Measurements from ENCODE around the gene ADISSP.
A peak's percentile ranks its signal among the peaks of the same experiment; 100 is the strongest.

Gene ADISSP

DNA sequence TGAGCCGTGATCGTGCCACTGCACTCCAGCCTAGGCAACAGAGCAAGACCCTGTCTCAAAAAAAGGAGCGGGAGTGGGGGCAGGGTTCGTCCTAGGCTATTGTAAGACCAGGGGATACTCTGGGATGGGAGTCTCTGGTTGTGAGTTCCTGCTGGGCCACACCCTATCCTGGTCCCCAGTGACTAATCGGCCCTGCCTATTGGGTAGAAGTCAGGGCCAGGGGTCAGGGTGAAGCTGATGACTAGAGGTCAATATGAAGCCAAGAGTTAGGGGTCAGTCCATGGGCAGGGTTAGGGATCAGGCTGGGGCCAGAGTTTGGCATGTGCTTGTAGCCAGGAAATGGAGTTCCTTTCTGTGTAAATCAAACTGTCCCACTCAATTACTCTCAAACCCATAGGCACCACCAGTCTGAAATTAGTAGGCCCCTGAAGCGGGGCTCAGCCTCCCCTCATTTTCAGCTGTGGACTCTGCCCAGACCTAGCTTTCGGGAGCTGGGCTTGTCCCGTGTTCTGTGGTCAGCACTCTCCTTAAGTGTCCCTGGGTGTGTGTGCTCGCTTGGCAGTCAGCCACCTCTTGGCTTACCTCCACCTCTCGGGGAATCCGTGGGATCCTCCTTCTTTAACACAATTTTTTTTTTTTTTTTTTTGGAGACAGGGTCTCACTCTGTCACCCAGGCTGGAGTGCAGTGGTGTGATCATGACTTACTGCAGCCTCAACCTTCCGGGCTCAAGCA lies 33.3 kb downstream of the ADISSP start:
- DNase-seq = no peak

DNA sequence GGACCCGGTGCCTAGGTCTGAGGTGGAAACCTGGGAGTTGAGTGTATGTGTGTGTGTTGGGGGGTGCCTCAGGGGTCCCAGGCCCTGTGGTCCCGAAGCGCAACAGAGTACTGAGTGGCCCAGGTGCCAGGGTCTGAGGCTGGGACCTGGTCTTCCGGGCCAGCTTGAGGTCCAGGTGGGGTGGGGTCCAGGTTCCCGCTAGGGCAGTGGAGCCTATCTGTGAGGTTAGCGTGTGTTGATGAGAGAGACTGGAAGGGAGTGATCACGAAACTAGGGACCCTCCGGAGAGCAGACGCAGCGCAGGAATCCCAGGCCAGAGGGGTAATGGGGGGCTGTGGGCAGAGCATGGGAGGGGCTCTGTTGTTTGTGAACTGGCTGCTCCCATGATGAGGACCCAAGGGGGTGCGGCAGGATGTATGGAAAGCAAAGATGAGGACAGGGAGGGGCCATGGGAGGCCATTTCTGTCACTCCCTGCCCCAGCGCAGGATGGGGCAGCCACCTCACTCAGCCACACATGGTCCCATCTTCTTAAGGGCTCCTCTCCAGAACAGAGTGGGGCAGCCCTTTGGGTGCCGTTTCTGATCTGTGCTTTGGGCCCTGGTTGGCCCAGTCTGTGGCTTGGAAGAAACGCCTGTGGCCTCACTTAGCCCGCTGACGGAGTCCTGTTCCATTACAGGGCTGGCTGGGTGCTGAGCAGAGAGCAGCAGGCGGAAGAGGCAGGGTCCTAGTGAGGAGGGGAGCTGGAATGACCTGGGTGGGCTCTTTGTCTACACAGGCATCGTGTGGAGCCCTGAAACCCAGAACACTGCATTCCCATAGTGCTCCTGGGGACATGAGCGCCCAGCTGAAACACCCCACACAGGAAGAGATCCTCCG lies 34.2 kb downstream of the ADISSP start:
- DNase-seq = no peak

DNA sequence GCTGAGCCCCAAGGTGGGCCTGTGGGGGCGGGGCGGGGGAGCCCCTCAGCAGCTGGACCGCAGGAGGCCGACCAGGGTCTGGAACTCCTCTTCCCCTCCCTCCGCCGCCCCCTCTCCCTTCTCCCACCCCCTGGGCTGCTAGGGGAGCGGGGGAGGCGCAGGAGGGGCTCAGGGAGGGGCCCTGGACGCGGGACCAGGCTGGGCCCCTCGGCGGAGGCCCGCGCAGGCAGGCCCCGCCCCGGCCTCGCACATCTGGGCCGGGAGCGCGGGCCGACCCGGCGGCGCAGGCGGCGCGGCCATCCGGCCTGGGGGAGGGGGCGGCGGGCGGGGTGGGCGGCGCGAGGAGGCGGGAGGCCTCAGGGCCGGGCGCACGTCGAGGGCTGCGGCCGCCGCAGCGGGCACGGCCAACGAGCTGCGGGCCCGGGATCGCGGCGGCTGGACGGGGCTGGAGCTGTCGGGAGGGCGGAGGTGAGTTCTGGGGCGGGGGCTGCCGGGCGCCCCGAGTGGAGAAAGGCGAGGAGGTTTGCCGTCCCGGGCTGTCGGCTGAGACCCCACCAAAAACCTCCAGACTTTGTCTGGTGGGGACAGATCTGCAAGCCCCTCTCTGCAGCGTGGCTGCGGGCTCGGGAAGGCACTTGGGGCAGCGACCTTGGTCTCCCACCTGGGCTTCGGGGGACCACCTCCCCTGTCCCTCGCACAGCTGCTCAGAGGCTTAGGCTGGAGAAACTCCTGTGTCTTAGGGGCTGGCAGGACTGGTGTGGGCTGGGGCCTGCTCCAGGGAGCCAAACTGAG lies 35.0 kb downstream of the ADISSP start, which contains the start of gene HSPA12B:
HSPA12B (plus strand) TSS at position 359 of the 792 bp plus-strand sequence. CDS start 5,990 bp downstream, outside the sequence.
- no peak for DNase-seq

DNA sequence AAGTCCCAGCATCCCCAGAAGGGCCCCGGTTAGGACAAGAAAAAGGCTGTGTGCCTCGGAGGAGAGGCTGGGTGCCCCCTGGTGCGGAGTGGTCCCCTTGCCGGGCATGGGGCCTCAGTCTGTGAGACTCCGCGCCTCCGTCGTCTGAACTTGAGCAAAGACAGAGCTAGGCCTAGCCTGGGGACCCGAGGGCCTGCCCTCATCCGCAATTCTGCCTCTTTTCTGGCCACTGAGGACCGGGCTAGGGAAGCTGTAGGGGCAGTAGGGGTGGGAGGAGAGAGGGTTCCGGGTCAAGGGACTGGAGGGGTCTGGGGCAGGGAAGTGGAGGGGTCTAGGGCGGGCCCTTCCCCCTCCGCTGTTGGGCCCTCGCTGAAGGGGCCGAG lies 35.6 kb downstream of the ADISSP start:
- DNase-seq = no peak

DNA sequence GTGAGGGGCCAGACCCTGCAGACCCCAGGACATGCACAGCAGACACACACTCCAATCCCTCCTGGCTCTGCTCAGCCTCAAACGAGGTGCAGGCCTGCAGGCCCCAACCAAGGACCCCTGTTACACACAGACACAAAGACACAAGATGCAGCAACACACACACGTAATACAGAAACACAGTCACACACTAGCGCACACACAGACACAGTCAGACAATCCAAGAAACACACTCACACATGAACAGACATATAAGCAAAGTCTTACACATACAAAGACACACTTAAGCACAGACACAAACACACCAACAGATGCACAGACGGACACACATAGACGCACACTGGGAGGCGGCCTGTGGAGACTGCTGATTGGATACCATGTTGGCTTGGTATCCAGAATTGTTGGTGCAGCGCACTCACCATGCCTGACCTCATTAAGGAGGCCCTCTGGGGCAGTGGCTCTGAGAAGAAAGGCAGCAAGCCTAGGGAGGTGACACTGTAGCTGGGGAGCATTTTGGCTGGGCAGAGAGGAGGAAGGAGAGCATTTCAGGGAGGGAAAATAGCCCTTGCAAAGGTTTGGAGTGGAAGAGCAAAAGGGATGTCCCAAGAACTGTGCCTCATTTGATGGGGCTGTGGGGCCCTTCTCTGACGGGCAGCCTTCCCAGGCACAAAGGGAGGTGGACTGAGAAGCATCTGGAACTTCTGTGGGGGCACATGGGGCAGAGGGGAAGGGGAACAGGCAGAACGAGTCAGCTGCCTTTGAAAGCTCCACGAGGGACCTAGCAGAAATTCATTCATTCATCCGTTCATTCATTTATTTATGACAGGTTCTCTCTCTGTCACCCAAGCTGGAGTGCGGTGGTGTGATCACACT lies 36.5 kb downstream of the ADISSP start:
- DNase-seq = no peak

DNA sequence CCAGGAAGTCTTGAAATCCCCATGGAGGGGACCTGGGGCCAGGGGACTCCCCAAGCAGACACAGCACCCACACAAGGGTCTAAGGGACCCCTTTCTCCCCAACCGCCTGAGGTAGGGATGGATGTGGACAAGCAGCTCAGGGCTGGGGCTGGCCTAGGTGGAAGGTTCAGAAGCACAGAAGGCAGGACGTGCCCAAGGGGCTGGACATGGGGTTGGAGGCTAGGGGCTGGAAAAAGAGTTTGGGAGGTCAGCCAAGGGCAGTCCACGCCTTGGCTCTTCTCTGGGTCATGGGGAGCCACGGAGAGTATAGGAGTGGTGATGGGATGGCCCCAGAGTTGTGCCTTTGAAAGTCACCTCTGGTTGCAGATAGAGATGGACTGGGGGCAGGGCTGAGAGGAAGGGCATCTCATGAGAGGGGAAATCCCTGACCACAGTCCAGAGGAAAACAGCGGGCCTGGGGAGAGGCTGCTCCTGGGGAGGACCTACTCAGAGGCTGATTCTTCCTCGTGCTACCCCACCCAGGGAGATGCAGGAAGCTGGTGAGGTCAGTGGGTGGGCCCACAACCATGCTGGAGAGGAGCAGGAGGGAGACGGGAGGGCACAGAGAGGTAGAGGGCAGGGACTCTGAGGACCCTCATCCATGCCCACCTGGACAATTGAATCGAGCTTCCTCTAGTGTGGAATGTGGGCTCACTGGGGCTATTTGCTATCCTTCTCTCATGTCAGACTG lies 37.6 kb downstream of the ADISSP start:
- DNase-seq = peak; percentile 54

DNA sequence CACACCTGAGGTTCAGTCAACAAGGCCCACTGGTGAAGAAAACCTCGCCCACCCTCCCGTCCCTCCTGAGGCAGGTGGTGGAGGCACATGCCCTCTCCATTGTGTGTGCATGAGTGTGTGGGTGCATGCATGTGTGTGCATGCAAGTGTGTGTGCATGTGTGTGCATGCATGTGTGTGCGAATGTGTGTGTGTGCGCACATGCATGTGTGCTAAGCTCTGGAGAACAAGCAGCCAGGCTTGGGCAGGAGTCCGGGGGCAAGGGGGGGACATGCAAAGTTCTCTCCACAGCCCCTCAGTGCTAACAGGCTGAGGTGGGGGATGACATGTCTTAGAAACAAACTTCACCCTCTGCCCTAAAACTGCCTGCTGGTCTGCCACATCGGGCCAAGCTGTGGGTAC lies 38.2 kb downstream of the ADISSP start:
- no peak for DNase-seq

DNA sequence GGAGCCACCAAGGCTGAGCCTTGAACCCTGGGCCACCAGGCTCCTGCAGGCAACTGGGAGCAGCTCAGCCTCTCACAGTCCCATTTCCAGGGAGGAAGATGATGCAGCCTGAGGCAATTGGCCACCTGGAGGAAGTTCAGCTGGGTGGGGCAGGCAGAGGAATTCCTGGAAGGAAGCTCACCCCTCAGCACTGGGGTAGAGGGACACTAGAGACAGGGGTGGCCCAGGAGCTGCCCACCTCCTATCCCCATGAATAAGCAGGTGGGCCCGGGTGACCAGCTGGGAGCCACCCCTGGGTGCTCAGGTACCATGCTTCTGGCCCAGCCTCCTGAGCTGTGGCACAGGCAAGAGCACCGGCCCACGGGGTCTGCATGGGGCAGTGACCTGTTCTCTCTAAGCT lies 38.7 kb downstream of the ADISSP start:
- DNase-seq = no peak

DNA sequence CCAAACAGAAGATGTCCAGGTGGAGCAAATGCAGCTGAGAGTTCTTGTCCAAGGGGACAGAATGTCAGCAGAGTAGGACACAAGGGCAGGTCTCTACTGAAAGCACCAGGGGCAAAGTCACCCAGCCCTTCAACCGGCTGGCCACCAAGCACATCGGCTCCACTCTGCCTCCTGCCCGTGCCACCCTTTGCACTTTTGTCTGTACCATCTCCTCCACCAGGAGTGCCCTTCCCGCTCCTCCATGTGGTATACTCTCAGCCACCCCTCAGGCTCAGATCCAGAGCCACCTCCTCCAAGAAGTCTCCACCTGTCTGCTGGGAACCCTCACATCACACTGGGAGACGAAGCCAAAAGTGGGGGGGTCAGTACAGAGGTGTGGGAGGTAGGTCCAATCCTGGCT lies 39.2 kb downstream of the ADISSP start:
- no peak for DNase-seq

DNA sequence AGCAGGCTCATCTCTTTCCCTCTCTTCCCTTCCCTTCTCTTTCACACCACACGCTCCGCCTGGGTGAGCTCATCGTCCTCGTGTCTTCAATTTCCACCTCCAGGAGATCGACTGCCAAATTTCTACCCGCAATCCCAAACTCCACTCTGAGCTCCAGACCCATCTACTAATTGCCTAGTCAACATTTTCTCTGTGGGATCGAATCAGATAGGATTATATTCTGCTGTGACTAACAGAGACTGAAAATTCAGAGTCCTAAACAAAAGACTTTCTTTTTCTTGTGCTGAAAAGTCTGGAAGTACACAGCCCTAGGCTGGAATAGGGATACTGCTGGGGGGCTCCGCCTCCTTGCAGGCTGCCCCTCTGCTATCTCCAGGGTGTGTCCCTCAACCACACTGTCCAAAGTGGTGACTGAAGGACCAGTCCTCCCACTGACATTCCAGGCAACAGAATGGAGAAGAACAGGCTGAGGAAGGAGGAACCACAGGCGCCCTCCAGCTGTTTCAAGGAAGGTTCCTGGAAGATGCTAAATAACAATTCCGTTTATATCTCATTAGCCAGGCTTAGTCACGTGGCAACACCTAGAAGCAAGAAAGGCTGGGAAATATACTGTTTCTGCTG lies 40.0 kb downstream of the ADISSP start:
- DNase-seq = no peak

DNA sequence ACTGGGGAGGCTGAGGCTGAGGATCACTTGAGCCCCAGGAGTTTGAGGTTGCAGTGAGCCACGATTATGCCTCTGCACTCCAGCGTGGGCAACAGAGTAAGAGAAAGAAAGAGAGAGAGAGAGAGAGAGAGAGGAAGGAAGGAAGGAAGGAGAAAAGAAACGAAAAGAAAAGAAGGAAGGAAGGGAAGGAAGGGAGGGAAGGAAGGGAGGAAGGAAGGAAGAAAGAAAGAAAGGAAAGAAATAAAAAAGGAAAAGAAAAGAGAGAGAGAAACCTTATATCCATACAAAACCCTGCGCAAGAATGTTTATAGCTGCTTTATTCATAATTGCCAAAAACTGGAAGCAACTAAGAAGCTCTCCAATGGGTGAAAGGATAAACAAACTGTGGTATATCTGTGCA lies 43.2 kb downstream of the ADISSP start:
- no peak for DNase-seq

DNA sequence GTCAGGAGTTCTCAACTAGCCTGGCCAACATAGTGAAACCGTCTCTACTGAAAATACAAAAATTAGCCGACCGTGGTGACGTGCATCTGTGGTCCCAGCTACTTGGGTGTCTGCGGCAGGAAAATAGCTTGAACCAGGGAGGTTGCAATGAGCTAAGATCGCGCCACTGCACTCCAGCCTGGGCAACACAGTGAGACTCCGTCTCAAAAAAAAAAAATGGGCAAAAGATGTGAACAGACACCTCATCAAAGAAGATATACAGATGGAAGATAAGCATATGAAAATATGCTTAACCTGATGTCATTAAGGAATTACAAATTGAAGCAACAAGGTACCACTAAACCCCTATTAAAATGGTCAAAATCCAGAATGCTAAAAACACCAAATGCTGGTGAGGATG lies 44.3 kb downstream of the ADISSP start:
- DNase-seq = no peak

DNA sequence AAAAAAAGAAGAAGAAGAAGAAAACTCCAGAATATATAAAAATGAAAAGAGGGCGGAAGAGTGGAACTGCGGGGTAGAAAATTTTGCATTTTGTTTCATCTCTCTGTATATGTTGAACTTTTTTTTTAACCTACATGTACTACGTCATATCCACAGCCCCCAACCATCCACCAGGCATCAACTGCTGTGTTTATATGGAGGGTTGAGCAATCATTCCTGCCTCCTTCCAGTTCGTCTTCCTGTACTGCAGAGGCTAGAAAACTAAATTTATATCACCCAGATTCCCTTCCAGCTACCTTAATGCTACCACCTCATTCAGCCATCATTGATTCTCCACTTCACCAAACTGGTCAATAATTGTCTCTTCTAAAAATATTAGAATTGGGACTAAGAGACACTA lies 45.6 kb downstream of the ADISSP start:
- no peak for DNase-seq

DNA sequence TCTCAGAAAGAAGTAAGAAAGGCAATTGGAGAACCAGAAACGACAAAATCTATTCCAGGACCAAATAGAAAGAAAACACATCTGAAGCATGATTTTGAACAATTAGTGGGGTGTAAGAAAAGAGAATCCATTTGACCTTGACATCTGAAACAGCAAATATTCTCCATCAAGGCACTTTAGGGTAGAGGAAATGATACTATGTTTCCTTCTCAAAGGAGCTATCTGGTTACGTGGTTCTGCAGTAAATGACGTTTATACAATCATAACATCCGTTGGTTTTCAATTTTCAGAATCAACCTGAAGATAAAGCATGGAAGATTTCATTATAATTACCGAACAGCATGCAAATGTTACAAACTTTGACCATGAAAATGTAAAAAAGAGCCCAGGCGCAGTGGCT lies 46.9 kb downstream of the ADISSP start:
- DNase-seq = no peak

DNA sequence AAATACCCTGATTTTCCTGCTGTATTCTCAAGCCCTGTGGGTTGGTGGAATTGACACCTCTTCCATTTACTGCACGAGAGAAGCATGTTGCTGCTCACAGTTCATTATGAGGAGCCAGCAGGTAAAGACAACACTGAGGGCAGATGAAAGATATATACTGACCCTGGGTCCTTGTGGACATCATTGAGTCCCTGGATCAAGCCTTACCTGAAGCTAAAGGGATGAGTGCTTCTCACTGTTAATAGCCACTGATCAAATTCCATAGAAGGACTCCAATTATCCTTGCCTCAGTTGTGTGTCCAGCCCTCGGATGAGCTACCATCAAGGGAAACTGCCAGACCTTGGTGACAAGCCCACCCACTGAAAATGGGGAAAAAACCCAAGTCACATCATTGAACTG lies 47.5 kb downstream of the ADISSP start:
- no peak for DNase-seq

DNA sequence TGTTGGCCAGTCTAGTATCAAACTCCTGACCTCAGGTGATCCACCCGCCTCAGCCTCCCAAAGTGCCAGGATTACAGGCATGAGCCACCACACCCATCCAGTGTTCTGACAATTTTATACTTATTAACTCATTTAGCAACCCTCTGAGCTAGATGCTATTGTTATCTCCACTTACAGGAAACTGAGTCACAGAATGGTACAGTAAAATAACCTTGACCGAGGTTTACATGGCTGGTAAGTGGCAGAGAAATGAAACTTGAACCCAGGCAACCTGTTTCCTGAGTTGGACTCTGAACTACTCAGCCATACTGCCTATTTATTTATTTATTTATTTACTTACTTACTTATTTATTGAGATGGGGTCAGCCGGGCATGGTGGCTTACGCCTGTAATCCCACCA lies 48.5 kb downstream of the ADISSP start:
- no peak for DNase-seq

DNA sequence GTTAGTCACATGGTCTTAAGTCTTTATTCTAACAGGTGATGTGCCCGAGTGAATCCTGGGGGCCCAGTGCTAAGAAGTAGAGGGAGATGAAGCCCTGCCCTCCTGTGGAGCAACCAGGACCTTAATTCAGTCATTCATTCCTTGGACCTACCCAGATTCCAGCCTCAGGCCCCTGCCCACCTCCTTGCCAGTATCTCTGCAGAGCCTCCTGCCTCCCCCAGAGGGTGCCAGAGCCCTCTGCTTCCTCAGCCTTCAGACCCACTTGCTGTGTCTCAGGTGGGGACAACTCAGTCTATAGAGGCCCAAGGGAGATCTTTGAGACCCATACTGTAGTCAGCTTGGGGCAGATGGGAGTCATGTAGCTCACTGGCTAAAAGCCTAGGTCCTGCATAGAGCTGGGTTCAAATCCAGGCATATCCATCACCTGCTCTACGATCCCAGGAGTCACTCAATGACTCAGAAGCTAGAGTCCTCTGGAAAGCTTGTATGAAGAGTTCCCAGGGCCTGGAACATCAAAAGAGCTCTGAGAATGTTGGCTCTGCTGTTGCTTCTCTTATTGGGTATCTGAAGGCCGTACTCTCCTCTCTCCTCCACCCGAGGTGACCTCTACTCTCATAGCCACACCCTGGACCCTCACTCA lies 51.2 kb downstream of the ADISSP start:
- peak; percentile 52 for DNase-seq

DNA sequence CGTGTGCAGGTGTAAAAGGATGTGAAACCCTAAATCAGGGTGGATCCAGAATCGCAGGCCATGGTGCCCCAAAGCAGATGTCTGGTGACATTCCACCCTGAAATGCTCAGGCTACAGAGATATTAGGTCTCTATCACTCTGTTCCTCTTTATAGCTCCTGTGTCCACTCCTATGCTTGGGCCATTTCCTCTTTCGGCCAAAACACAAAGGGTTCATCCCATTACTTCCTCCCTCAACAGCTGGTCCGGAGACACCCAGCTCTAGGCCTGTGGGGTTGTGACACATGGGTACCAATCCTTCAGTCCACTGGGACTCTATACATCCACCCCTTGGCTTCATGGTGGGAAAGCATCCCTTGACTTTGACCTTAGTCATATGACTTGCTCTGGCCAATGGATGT lies 53.5 kb downstream of the ADISSP start:
- DNase-seq = peak; percentile 87

DNA sequence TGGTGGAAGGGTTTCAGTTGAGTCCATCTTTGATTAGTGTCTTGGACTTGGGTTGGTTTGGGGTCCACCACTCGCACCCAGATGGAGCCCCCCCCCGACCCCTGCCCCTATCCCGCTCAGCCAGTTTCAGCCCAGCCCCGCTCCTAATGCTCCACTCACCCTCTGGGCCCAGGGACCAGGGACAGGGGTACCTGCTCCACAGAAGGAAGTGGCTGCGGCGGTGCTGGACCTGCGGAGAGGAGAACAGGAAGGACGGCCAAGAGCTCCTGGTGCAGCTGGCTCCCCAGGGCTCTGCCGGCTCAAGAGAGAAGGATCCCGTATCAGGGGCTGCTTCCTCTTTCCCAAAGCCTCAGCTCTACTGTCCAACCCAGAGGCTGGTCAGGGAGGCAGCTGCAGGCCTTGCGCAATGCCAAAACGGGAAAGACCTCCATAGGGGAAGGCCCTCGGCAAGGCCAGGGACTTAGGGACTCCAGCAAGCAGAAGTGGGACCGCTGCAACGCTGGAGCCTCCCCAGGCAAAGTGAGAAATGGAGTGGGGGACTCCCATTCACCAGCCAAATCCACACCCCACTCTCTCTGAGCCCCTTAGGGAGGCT lies 55.2 kb downstream of the ADISSP start, which contains the start of gene SIGLEC1:
SIGLEC1 (minus strand) TSS at position 322 of the 595 bp plus-strand sequence. CDS start 5,472 bp downstream, outside the sequence.
- DNase-seq = peak; percentile 99

DNA sequence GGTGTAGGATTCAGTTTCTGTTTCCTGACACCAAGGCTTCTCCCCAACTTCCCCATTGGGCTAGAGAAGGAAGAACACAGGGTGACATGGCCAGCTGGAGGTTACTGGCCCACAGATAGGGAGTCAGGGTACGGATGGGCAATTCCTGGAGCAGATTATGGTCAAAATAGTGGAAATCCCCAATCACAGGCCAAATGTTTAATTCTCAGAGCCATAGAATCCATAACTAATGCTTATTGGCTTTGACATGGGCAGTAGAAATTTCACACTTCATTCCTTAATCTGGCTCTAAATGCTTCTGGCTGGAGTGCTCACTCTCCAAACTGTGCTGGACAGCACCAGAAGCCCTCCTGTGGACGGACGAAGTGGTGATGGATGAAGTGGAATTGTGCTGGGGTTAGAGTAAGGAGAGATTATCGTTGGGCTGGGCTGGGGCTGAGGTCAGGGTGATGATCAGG lies 56.0 kb downstream of the ADISSP start:
- DNase-seq = peak; percentile 92
